Transverse colon (tissue), 4 donors: Measurements from ENCODE around the gene ZNF423.

Experiments
- CTCF ChIP-seq, 5 experiments: fragments of 200-600 bp in 3 of 5; fragments of 450-650 bp in 2 of 5; sonication (generic) in 3 of 5; IDR thresholded peaks; 1 replicate in 2 of 5; 2 replicates in 3 of 5; pipeline ENCODE4 v1.5.1; 2016 to 2017; ENCODE audit warnings: antibody characterized with exemption in 5 of 5, inconsistent platforms in 3 of 5, mild to moderate bottlenecking in 2 of 5, moderate library complexity in 1 of 5
- EP300 ChIP-seq: sonication (generic); formaldehyde crosslinking; IDR thresholded peaks from one replicate; pipeline ENCODE4 v1.6.1; 2017; ENCODE audit warnings: antibody characterized with exemption, low read depth
- POLR2A ChIP-seq: fragments of 450-650 bp; IDR thresholded peaks from one replicate; pipeline ENCODE4 v1.6.1; 2016; ENCODE audit warnings: antibody characterized with exemption, mild to moderate bottlenecking, moderate library complexity
- POLR2AphosphoS5 ChIP-seq, 3 donors: sonication (generic); formaldehyde crosslinking; IDR thresholded peaks; one replicate each; pipeline ENCODE4 v1.6.1; 2016; ENCODE audit warnings: antibody characterized with exemption in 3 of 3

DNA sequence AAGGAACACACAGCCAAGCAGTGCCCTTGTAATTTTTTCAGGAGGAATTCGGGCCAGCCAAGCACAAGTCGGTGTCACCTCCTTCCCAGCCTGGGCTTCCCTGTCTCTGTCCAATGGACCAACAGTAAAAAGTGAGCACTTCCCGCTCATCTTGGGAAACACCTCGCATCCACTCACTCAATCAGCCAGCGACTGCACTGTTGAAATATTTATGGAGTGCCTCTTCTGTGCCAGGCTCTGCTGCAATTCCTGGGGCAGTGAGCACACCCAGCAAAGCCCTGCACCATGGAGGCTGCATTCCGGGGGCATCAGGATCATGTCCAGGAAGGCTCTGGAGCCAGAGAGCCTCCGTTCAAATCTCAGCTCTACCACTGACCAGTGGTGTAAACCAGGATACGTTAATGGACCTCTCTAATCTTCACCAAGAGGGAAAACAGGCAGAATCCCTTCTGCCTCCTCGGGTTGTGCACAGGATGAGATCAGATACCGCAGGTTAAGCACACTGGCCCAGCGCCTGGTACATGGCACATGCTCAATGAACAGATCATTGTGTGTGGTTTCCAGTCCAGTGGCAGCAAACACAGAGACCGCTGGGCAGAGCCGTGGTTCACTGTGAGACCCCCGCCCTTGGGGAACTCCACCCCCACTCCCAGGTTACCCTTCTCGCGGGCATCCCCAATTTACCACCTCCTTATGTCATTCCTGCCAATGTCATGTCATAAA is 194.3 kb downstream of the ZNF423 start:
- TF ChIP-seq CTCF (IDR thresholded peaks at IDR 0.05) (no peak), EP300 (no peak), POLR2A (no peak), POLR2AphosphoS5 (IDR thresholded peaks at IDR 0.05) (no peak)
